Activated CD4-positive, alpha-beta memory T cell treated with anti-CD3 and anti-CD28 coated beads, Interleukin-2, amount 10 ng/mL, durations not matched to agents 7 days and 5 days (primary cell): ENCODE results near the gene NETO2. TPM values are rescaled to one million over a fixed set of nuclear protein-coding genes. Genes with fewer than 3 reads are reported as not detected.
"Not testable (repeated sequence)": the region's sequence is repeated elsewhere in the genome, so short reads cannot be mapped to it uniquely, and the experiment has no call there.

ENCODE experiments used
- CTCF ChIA-PET: fragments of 350-600 bp; sonication (Branson Sonifier 250); formaldehyde crosslinking; loops from one replicate; lab custom pipeline; 2021; ENCODE audit warnings: antibody characterized with exemption, inconsistent platforms; lab: Charles Lee
- POLR2A ChIA-PET: fragments of 350-600 bp; sonication (Branson Sonifier 250); formaldehyde crosslinking; loops from one replicate; lab custom pipeline; 2021; ENCODE audit warnings: antibody characterized with exemption; lab: Charles Lee
- DNase-seq: peaks from one replicate; pipeline ENCODE4 v3.0.0-alpha.2; 2020
- H3K27ac Mint-ChIP-seq: one replicate; pipeline ENCODE4 v1.8.0; 2021; ENCODE audit warnings: mild to moderate bottlenecking, mixed read lengths
- H3K27me3 Mint-ChIP-seq: one replicate; pipeline ENCODE4 v1.8.0; 2021; ENCODE audit warnings: mixed read lengths
- H3K36me3 Mint-ChIP-seq: one replicate; pipeline ENCODE4 v1.8.0; 2021; ENCODE audit warnings: low read depth, mixed read lengths
- H3K4me1 Mint-ChIP-seq: one replicate; pipeline ENCODE4 v1.8.0; 2021; ENCODE audit warnings: mixed read lengths
- H3K4me3 Mint-ChIP-seq: one replicate; pipeline ENCODE4 v1.8.0; 2021; ENCODE audit warnings: mild to moderate bottlenecking, mixed read lengths
- H3K9me3 Mint-ChIP-seq: one replicate; pipeline ENCODE4 v1.8.0; 2021; ENCODE audit warnings: mixed read lengths
- total RNA-seq, 2 experiments: library from RNA; stranded (reverse); gene quantifications; one replicate each; pipeline ENCODE4 v1.2.3, GENCODE V29; 2021

NETO2 gene
- total RNA-seq, 2 experiments from 2014 or later = 10.4 to 13.5 TPM

DNA sequence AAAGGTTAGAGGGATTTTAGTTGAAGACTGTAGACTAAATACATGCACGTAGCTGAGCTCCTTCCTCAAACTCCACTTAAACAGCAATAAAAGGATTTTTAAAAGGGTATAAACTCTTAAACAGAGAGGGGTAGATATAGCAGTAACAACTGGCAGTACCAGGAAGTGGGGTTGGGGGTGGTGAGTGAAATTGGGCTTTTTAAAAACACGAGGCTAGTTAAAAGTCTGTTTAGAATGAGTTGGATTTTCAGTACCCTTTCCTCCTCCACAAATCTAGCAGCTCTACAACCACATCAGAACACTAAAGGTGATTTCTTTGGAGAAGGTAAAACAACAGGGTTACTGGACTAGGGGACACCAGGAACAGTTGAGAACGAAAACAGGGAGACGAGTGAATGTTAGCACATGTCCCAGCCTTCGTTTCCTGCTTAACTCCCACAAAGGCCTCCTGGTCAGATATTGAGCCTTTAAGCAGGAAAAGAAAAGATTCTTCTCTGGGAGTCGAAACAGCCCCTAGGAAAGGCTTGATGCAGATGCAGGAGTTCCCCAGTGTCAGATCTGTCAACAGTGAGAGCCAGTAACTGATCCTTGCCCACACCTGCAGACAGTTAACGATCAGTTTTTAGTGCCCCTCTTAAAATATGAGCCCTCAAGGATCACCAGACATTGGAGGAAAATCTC, 13.8 kb downstream of the NETO2 start:
- POLR2A ChIA-PET = no interaction called here
- CTCF ChIA-PET = interaction anchor here (0.9 kb wide), 1 partner anchor 12 kb away, joined by 3 read pairs; no protein-coding TSS in a partner anchor
- no peak for DNase-seq

DNA sequence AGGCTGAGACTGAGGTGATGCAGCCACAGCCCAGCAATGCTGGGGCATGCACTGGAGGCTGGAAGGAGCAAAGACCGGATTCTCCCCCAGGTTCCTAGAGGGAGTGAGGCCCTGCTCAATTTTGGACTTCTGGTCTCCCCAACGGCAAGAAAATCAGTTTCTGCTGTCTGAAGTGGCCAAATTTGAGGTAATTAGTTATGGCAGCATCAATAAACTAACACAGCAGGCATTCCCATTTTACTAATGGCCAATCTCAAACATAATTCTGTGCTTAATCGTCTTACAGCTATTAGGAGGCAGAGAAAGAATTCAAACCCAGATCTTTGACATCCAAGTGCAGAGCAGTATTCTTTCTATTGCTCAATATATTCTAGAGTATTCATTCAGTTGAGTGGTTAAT, 16.2 kb downstream of the NETO2 start:
- Mint-ChIP-seq H3K9me3 (no peaks in the 10 kb centered on the region), H3K27ac (no peak overlapping the region), H3K36me3 (peaks cover 15% of the 10 kb centered on the region), H3K27me3 (no peaks in the 10 kb centered on the region), H3K4me3 (no peak overlapping the region), H3K4me1 (peaks cover 17% of the 10 kb centered on the region)
- POLR2A ChIA-PET = no interaction called here
- CTCF ChIA-PET = interaction anchor here (1.2 kb wide), 1 partner anchor 45 kb away, joined by 3 read pairs; no protein-coding TSS in a partner anchor
- no peak for DNase-seq

More for the DNA sequence above, 13.8 kb downstream of the NETO2 start:
- H3K9me3 Mint-ChIP-seq = no peaks in the 10 kb centered on the region
- H3K27me3 Mint-ChIP-seq = no peaks in the 10 kb centered on the region
- H3K27ac Mint-ChIP-seq = no peak overlapping the region
- peaks cover 28% of the 10 kb centered on the region for H3K4me1 Mint-ChIP-seq
- H3K4me3 Mint-ChIP-seq = no peak overlapping the region
- H3K36me3 Mint-ChIP-seq = peaks cover 15% of the 10 kb centered on the region

DNA sequence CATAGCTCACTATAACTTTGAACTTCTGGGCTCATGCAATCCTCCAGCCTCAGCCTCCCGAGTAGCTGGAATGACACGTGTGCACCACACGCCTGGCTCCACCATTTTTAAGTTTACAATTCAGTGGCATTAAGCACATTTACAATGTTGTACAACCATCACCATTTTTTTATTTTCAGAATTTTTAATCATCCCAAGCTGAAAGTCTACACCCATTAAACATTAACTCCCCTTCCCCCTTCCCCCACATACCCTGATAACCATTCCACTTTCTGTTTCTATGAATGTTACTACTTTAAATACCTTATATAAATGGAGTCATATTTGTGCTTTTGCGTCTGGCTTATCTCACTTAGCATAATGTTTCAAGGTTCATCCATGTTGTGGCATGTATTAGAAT, 18.0 kb downstream of the NETO2 start:
- H3K36me3 Mint-ChIP-seq = peaks cover 19% of the 10 kb centered on the region
- no peaks in the 10 kb centered on the region for H3K9me3 Mint-ChIP-seq
- no peak overlapping the region for H3K4me3 Mint-ChIP-seq
- H3K27ac Mint-ChIP-seq = no peak overlapping the region
- POLR2A ChIA-PET = no interaction called here
- peaks cover 13% of the 10 kb centered on the region for H3K4me1 Mint-ChIP-seq
- H3K27me3 Mint-ChIP-seq = no peaks in the 10 kb centered on the region
- CTCF ChIA-PET = interaction anchor here (1.0 to 2.6 kb wide), 3 partner anchors 12 to 18 kb away, joined by 3 to 13 read pairs (median 3); partner anchors contain the start of gene NETO2
- DNase-seq = no peak

DNA sequence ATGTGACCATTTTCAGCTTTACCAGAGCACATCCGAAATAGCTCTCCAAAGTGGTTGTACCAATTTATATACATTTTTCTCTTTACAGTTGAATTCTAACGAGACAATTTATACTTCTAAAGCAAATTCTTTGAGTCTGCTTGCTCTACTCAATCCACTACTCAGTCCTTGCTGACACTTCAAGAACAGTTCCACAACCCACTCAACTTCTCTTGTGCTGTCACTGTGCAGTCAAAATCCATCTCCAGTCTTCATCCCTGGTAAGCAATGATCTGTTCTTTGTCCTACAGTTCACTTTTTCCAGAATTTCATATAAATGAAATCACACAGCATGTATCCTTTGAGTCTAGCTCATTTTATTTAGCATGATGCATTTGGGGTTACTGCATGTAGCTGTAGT, 30.6 kb downstream of the NETO2 start:
- Mint-ChIP-seq H3K27ac (no peak overlapping the region), H3K9me3 (no peaks in the 10 kb centered on the region), H3K4me1 (peaks cover 33% of the 10 kb centered on the region), H3K36me3 (peaks cover 33% of the 10 kb centered on the region), H3K27me3 (no peaks in the 10 kb centered on the region), H3K4me3 (no peak overlapping the region)
- DNase-seq = no peak
- POLR2A ChIA-PET = interaction anchor here (1.0 to 1.4 kb wide), 4 partner anchors 11 to 140 kb away, joined by 3 to 7 read pairs (median 4); partner anchors contain the start of genes DNAJA2 and NETO2
- CTCF ChIA-PET = interaction anchor here (0.7 to 2.2 kb wide), 5 partner anchors 12 to 75 kb away, joined by 3 to 12 read pairs (median 4); partner anchors contain the start of gene NETO2

DNA sequence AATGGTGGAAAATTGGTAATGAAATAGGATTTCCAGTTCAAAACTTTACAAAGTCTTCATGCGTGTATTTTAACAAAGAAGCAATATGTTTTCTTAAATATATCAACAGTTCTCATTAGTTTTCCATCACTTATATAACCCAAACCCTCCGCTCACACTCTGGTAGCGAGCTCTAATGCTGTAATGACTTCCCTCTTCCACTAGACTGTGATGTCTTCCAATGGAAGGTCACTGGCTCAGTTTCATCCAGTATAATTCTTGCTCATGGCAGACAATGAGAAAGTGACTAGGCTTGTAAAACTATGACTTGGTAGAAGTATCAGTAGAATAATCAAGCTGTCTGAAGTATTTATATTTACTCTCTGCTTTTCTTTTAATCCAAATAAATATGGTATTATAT, 32.8 kb downstream of the NETO2 start:
- Mint-ChIP-seq H3K4me1 (peaks cover 24% of the 10 kb centered on the region), H3K27ac (no peak overlapping the region), H3K27me3 (no peaks in the 10 kb centered on the region), H3K9me3 (no peaks in the 10 kb centered on the region), H3K36me3 (peaks cover 34% of the 10 kb centered on the region), H3K4me3 (no peak overlapping the region)
- ChIA-PET POLR2A (no interaction called here), CTCF (interaction anchor here (0.7 to 1.5 kb wide), 2 partner anchors 12 to 31 kb away, joined by 3 to 4 read pairs; no protein-coding TSS in a partner anchor)
- DNase-seq = no peak

DNA sequence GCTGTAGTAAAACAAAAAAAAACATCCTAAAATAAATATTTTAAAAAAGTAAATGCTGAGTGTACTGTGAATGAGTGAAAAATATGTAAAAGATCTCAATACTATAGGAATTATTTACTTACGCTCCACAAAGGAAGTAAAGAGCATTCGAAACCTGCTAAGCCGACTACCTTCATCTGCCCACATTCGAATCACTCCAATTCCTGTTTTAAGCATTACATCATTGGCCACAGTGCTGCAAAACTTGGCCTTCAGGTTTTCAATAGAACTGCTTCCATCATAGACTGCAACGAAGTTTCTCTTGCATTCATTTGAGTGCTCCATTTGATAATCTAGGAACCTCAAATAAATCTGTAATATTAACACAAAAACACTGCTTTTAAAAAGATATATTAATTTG, 34.4 kb downstream of the NETO2 start:
- H3K27ac Mint-ChIP-seq = no peak overlapping the region
- peaks cover 3% of the 10 kb centered on the region for H3K9me3 Mint-ChIP-seq
- no peak overlapping the region for H3K4me3 Mint-ChIP-seq

DNA sequence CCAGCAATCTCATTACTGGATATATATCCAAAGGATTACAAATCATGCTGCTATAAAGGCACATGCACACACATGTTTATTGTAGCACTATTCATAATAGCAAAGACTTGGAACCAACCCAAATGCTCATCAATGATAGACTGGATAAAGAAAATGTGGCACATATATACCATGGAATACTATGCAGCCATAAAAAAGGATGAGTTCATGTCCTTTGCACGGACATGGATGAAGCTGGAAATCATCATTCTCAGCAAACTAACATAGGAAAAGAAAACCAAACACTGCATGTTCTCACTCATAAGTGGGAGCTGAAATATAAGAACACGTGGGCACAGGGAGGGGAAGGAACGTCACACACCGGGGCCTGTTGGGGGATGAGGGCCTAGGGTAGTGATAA, 40.8 kb downstream of the NETO2 start:
- H3K27ac Mint-ChIP-seq, H3K4me3 Mint-ChIP-seq, CTCF ChIA-PET, DNase-seq, H3K27me3 Mint-ChIP-seq, H3K4me1 Mint-ChIP-seq: not testable (repeated sequence)
- peaks cover 80% of the 10 kb centered on the region for H3K36me3 Mint-ChIP-seq
- peaks cover 17% of the 10 kb centered on the region for H3K9me3 Mint-ChIP-seq
- POLR2A ChIA-PET = interaction anchor here (0.8 kb wide), 1 partner anchor 10 kb away, joined by 4 read pairs; no protein-coding TSS in a partner anchor

More for the DNA sequence above, 34.4 kb downstream of the NETO2 start:
- Mint-ChIP-seq H3K36me3 (peaks cover 40% of the 10 kb centered on the region), H3K27me3 (no peaks in the 10 kb centered on the region), H3K4me1 (peaks cover 16% of the 10 kb centered on the region)
- ChIA-PET CTCF (interaction anchor here (1.2 kb wide), 1 partner anchor 71 kb away, joined by 3 read pairs; no protein-coding TSS in a partner anchor), POLR2A (no interaction called here)
- DNase-seq = no peak

DNA sequence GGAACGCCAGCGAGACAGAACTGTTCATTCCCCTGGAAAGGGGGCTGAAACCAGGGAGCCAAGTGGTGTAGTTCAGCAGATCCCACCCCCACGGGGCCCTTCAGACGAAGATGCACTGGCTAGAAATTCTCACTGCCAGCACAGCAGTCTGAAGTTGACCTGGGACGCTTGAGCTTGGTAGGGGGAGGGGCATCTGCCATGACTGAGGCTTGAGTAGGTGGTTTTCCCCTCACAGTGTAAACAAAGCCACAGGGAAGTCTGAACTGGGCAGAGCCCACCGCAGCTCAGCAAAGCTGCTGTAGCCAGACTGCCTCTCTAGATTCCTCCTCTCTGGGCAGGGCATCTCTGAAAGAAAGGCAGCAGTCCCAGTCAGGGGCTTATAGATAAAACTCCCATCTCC, 46.6 kb downstream of the NETO2 start:
- peaks cover 22% of the 10 kb centered on the region for H3K4me1 Mint-ChIP-seq
- H3K27ac Mint-ChIP-seq, DNase-seq, POLR2A ChIA-PET, H3K4me3 Mint-ChIP-seq, H3K9me3 Mint-ChIP-seq, H3K27me3 Mint-ChIP-seq: not testable (repeated sequence)
- CTCF ChIA-PET = interaction anchor here (1.5 kb wide), 1 partner anchor 16 kb away, joined by 3 read pairs; no protein-coding TSS in a partner anchor
- H3K36me3 Mint-ChIP-seq = peaks cover 71% of the 10 kb centered on the region

DNA sequence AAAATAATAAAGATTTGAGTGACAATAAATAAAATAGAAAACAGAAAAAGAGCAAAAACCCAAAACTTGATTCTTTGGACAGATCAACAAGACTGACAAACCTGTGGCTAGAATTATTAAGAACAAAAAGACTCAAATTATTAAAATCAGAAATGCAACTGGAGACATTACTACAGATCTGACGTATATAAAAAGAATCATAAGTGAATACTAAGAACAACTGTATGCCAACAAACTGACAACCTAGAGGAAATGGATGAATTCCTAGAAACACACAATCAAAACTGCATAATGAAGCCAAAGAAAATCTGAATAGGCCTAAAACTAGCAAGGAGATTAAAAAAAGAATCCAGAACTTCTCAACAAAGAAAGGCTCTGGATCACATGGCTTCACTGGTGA, 47.4 kb downstream of the NETO2 start:
- H3K4me1 Mint-ChIP-seq = peaks cover 22% of the 10 kb centered on the region
- H3K4me3 Mint-ChIP-seq = no peak overlapping the region
- ChIA-PET POLR2A (interaction anchor here (1.0 kb wide), 1 partner anchor 17 kb away, joined by 4 read pairs; no protein-coding TSS in a partner anchor), CTCF (no interaction called here)
- H3K36me3 Mint-ChIP-seq = peaks cover 63% of the 10 kb centered on the region
- H3K27ac Mint-ChIP-seq = peak overlapping the region; percentile 53
- H3K9me3 Mint-ChIP-seq = peaks cover 3% of the 10 kb centered on the region
- DNase-seq = no peak
- H3K27me3 Mint-ChIP-seq = no peaks in the 10 kb centered on the region

DNA sequence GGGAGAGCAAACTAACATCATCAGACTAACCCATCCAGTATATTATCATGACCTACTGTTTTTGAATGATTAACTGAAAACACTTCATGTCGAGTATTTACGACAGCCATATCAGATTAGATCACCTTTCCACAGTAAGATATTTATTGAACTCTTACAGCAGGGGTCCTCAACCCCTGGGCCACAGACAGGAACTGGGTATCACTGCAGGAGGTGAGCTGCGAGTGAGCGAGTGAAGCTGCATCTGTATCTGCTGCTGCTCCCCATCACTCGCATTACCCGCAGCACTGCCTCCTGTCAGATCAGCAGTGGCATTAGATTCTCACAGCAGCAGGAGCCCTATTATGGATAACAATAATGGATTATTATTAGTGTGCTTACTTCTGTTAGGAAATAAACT, 59.5 kb downstream of the NETO2 start:
- no peak overlapping the region for H3K4me3 Mint-ChIP-seq
- H3K4me1 Mint-ChIP-seq = no peaks in the 10 kb centered on the region
- no peaks in the 10 kb centered on the region for H3K9me3 Mint-ChIP-seq
- H3K27me3 Mint-ChIP-seq = no peaks in the 10 kb centered on the region
- ChIA-PET POLR2A (no interaction called here), CTCF (no interaction called here)
- H3K36me3 Mint-ChIP-seq = peaks cover 4% of the 10 kb centered on the region
- DNase-seq = no peak
- no peak overlapping the region for H3K27ac Mint-ChIP-seq

DNA sequence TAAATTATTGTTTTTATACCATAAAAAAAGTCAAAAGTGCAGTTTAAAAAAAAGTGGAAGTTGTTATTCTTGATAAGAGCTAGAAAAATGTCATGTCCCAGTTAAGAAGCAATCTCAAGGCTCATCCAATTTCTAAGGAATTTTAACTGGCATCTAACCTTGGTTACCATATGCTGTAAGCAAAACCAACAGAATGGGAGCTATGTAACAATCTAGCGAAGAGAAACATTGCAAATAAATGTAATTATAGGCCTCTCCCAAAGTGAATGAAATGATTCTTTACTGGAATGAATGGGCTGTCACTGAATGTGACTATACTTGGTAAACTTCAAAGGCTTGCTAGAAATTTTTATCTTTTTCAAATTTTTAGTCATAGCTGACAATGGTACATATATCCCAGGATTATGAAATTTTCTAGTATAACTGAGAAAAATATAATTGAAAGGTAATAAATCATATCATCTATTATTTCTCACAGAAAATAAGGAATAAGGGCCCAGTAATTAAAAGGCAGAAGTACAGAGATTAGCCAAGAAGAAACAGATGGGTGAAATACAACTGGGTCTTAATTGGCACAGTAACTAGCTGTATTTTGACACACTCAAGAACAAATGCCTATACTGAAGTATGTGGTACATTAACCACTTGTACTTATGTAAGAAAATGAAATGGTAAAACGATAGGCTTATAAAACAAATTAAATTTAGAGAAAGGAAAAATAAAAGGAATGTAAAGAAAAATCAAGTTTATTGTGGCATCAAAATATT, 61.5 kb downstream of the NETO2 start:
- DNase-seq = no peak
- Mint-ChIP-seq H3K4me3 (no peak overlapping the region), H3K9me3 (no peaks in the 10 kb centered on the region), H3K27me3 (no peaks in the 10 kb centered on the region), H3K36me3 (peaks cover 4% of the 10 kb centered on the region), H3K27ac (no peak overlapping the region), H3K4me1 (peaks cover 1% of the 10 kb centered on the region)
- ChIA-PET CTCF (interaction anchor here (0.9 to 1.0 kb wide), 2 partner anchors 44 to 46 kb away, joined by 3 to 5 read pairs; no protein-coding TSS in a partner anchor), POLR2A (interaction anchor here (0.5 kb wide), 1 partner anchor 214 kb away, joined by 3 read pairs; no protein-coding TSS in a partner anchor)

DNA sequence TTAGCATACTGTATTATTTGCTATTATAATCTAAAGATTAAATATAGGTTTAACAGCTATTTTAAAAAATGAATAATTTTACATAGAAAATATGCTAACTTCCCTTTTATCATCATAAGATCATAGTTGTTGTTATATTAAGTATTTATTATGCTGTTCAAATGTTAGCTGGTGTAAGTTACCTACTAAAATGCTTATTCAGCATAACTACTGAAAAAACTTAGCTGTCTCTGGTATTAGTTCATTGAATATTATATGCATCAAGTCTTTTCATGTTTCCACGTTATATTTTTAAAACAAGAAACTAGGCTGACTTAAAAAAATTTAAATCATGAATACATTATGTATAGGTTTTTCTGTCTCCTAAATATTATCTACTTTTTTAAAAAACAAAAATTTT, 62.6 kb downstream of the NETO2 start:
- H3K4me3 Mint-ChIP-seq = no peak overlapping the region
- H3K36me3 Mint-ChIP-seq = peaks cover 4% of the 10 kb centered on the region
- POLR2A ChIA-PET = no interaction called here
- CTCF ChIA-PET = no interaction called here
- no peak overlapping the region for H3K27ac Mint-ChIP-seq
- H3K27me3 Mint-ChIP-seq = no peaks in the 10 kb centered on the region
- DNase-seq = no peak
- H3K4me1 Mint-ChIP-seq = peaks cover 1% of the 10 kb centered on the region
- H3K9me3 Mint-ChIP-seq = no peaks in the 10 kb centered on the region

DNA sequence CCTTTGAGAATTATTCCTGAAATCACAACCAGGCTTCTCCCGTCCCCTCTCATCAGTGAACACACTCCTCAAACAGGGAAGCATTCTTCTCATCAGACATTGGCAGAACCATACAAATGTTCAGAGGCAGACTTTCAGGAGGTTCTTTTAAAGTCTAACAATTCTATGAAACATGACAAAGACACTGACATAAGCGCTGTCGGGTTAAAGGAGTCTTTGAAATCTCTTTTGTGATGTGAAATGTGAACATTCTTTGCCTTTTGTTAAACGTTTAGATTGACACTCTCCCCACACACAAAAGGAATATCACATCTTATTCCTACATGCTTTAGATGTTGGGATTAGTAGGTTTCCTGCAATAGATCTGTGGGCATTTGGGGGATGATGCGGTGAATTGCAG, 63.9 kb downstream of the NETO2 start:
- peaks cover 1% of the 10 kb centered on the region for H3K4me1 Mint-ChIP-seq
- H3K9me3 Mint-ChIP-seq = no peaks in the 10 kb centered on the region
- CTCF ChIA-PET = no interaction called here
- POLR2A ChIA-PET = no interaction called here
- no peaks in the 10 kb centered on the region for H3K27me3 Mint-ChIP-seq
- H3K36me3 Mint-ChIP-seq = peaks cover 4% of the 10 kb centered on the region
- DNase-seq = no peak
- H3K27ac Mint-ChIP-seq = no peak overlapping the region
- H3K4me3 Mint-ChIP-seq = no peak overlapping the region
